ENCODE data around the gene VPS39. TPM values are rescaled to one million over a fixed set of nuclear protein-coding genes. Genes with fewer than 3 reads are reported as not detected.

The VPS39 gene
- total and polyA plus RNA-seq, 2 of the 8 experiments (the other 6 are each of a cell fraction or from before 2014, with no cell fraction given): 34.4 to 36.6 TPM

- Histone ChIP-seq H4K20me1 (replicated peaks in 1 of 2; ENCODE audit: control insufficient read depth in 1 of 2, insufficient read depth in 2 of 2, low read length in 2 of 2) (peaks cover 0 to 6% of the 10 kb centered on the region in 2 experiments), H4K91ac (replicated peaks; ENCODE audit: insufficient read length, low read length) (no peak overlapping the region), H2AFZ (ENCODE audit: low read length) (no peak overlapping the region), H4K8ac (ENCODE audit: extremely low read depth, insufficient read depth, low read length) (peak overlapping the region; percentile 41; the same call in 1 of the 2 replicates), H3K23ac (ENCODE audit: insufficient read length) (no peak overlapping the region), H3K9me3 (ENCODE audit: insufficient read depth in 2 of 2, low read depth in 1 of 2, low read length in 1 of 2) (no peaks in the 10 kb centered on the region), H2BK20ac (ENCODE audit: low read length) (no peak overlapping the region), H2AK5ac (ENCODE audit: low read depth, low read length) (no peak overlapping the region), H3K79me1 (ENCODE audit: low read depth, low read length) (no peaks in the 10 kb centered on the region), H3K18ac (ENCODE audit: extremely low read depth, low read length) (no peak overlapping the region), H4K5ac (ENCODE audit: insufficient read length, low read depth, low read length) (no peak overlapping the region), H3K4me1 (replicated peaks in 1 of 4; ENCODE audit: control insufficient read depth in 3 of 4, insufficient read depth in 4 of 4, low read length in 3 of 4) (no peaks in the 10 kb centered on the region; a peak in 1 of 7 replicates), H3K9ac (replicated peaks in 1 of 4; ENCODE audit: extremely low read depth in 1 of 4, low read depth in 3 of 4, low read length in 3 of 4) (no peak overlapping the region), H3K36me3 (ENCODE audit: control insufficient read depth in 2 of 4, insufficient read depth in 4 of 4, low read length in 3 of 4) (peaks cover 3 to 10% (median 5%) of the 10 kb centered on the region in 4 experiments; a peak in 7 of 8 replicates), H3K27ac (ENCODE audit: low read depth, low read length) (no peak overlapping the region), H3K4ac (replicated peaks; ENCODE audit: insufficient read length, low read depth, low read length) (no peak overlapping the region), H3K79me2 (ENCODE audit: control insufficient read depth in 1 of 2, insufficient read depth in 2 of 2, low read length in 2 of 2) (no peaks in the 10 kb centered on the region), H3K14ac (ENCODE audit: insufficient read length) (no peak overlapping the region), H3K4me3 (ENCODE audit: extremely low read depth in 1 of 4, insufficient read depth in 2 of 4, low read depth in 3 of 4, low read length in 4 of 4) (no peak overlapping the region), H2BK5ac (ENCODE audit: low read depth, low read length) (peak overlapping the region; percentile 75; the same call in 1 of the 2 replicates), H3K56ac (replicated peaks; ENCODE audit: insufficient read length, low read depth, low read length) (no peak overlapping the region), H2BK12ac (ENCODE audit: low read depth, low read length) (no peak overlapping the region), H3K4me2 (ENCODE audit: insufficient read depth in 1 of 2, low read depth in 2 of 2, low read length in 2 of 2) (no peak overlapping the region), H2BK15ac (ENCODE audit: low read length) (no peak overlapping the region), H3K23me2 (ENCODE audit: low read depth, low read length) (no peaks in the 10 kb centered on the region), H3K27me3 (replicated peaks in 1 of 4; ENCODE audit: control insufficient read depth in 3 of 4, extremely low read depth in 1 of 4, insufficient read depth in 3 of 4, low read length in 3 of 4) (no peaks in the 10 kb centered on the region), H2BK120ac (replicated peaks; ENCODE audit: low read depth, low read length) (no peak overlapping the region)
- DNase-seq (ENCODE audit: low read depth in 1 of 2, low spot score in 2 of 2) (no peak), FAIRE-seq (no peak)
- 91% methylated on average over 27 of the region's 27 CpGs; no CpG with 5 or more reads in 1 of the 2 experiments for WGBS, 2 experiments (ENCODE audit: extremely low coverage in 1 of 2, insufficient coverage in 1 of 2, insufficient read length in 1 of 2, insufficient replicate concordance in 2 of 2, low coverage in 1 of 2, low lambda C conversion rate in 2 of 2, missing lambda C conversion rate in 1 of 2)
- POLR2A ChIA-PET (ENCODE audit: partially characterized antibody): interaction anchor here (0.9 to 1.3 kb wide), 2 partner anchors 53 to 232 kb away, joined by 3 read pairs; partner anchors contain the start of gene VPS39
- CTCF ChIA-PET (ENCODE audit: partially characterized antibody): interaction anchor here (0.8 to 2.5 kb wide), 16 partner anchors 9 to 229 kb away, joined by 3 to 11 read pairs (median 4); no protein-coding TSS in a partner anchor
- TF ChIP-seq SP2 (IDR thresholded peaks at IDR 0.05; ENCODE audit: low read length) (no peak), SRF (IDR thresholded peaks at IDR 0.05; ENCODE audit: low read depth, low read length) (no peak), POU5F1 (IDR thresholded peaks at IDR 0.05; ENCODE audit: low read depth, low read length) (no peak), CBX5 (IDR thresholded peaks at IDR 0.05; ENCODE audit: low read depth, low read length) (no peak), SIX5 (IDR thresholded peaks at IDR 0.05; ENCODE audit: low read depth, low read length) (no peak), KDM4A (IDR thresholded peaks at IDR 0.05; ENCODE audit: low read depth, low read length, severe bottlenecking) (no peak), RAD21 (IDR thresholded peaks at IDR 0.05 in 1 of 2, conservative IDR thresholded peaks at IDR 0.05 in 1 of 2; ENCODE audit: low read depth in 2 of 2, low read length in 2 of 2) (no peak), RBBP5 (IDR thresholded peaks at IDR 0.05; ENCODE audit: borderline replicate concordance, low read depth, low read length) (no peak), FOSL1 (IDR thresholded peaks at IDR 0.05; ENCODE audit: insufficient read depth, low read depth, low read length) (no peak), RFX5 (IDR thresholded peaks at IDR 0.05; ENCODE audit: borderline replicate concordance, low read depth, low read length) (no peak), USF2 (IDR thresholded peaks at IDR 0.05; ENCODE audit: low read length) (no peak)
These were observed 52.4 kb downstream of the VPS39 start for GRCh38 chr15:42155546-42156242.
